Epithelial cell of esophagus (primary cell): ENCODE results near the gene DACH1.

Source experiments
- DNase-seq: peaks from one replicate; pipeline ENCODE4 v3.0.0; 2010; ENCODE audit warnings: low read depth
- H3K4me3 ChIP-seq: 2 replicates; pipeline ENCODE4 v1.5.1; 2011; ENCODE audit warnings: mild to moderate bottlenecking, low read length, control low read depth
- CTCF ChIP-seq: IDR thresholded peaks from 2 replicates; pipeline ENCODE4 v1.5.1; 2011; ENCODE audit warnings: low read depth, mild to moderate bottlenecking, low read length, control low read depth, inconsistent platforms; ENCODE audit not compliant: insufficient read depth; ENCODE audit errors: missing control alignments

DACH1 gene

GRCh38 chr13:71454509-71454908 lies 412.5 kb downstream of the DACH1 start:
- DNase-seq, result no peak
- TF ChIP-seq CTCF, result no peak
- no peak overlapping the region for H3K4me3 ChIP-seq

- H3K4me3 ChIP-seq, result no peak overlapping the region
- TF ChIP-seq CTCF, result no peak
- no peak for DNase-seq
Measured at GRCh38 chr13:71448080-71448630, 418.8 kb downstream of the DACH1 start.

- no peak for DNase-seq
- TF ChIP-seq CTCF, result no peak
- no peak overlapping the region for H3K4me3 ChIP-seq
Measured at GRCh38 chr13:71437704-71438103, 429.3 kb downstream of the DACH1 start.

- TF ChIP-seq CTCF, result no peak
- no peak for DNase-seq
- H3K4me3 ChIP-seq, result no peak overlapping the region
Measured at GRCh38 chr13:71430681-71431080, 436.3 kb downstream of the DACH1 start.

- no peak overlapping the region for H3K4me3 ChIP-seq
- DNase-seq, result no peak
- no peak for TF ChIP-seq CTCF
Measured at GRCh38 chr13:71417205-71417604, 449.8 kb downstream of the DACH1 start.

GRCh38 chr13:71412231-71412630 lies 454.8 kb downstream of the DACH1 start:
- H3K4me3 ChIP-seq, result no peak overlapping the region
- no peak for TF ChIP-seq CTCF
- no peak for DNase-seq

- H3K4me3 ChIP-seq, result no peak overlapping the region
- TF ChIP-seq CTCF, result no peak
- DNase-seq, result peak; percentile 74
Measured at GRCh38 chr13:71408416-71408815, 458.6 kb downstream of the DACH1 start.
